IMR-90 (cell line): ENCODE data around the gene FRY. TPM values are rescaled to one million over a fixed set of nuclear protein-coding genes. Genes with fewer than 3 reads are reported as not detected.

Source experiments
- ATAC-seq: fragments of 200-7000 bp; cut with Tn5 transposase; 2 replicates; pipeline ENCODE4 v1.9.1; 2020; ENCODE audit warnings: low read depth, mild to moderate bottlenecking, moderate library complexity
- BruUV-seq: library from RNA; stranded (reverse); fragments of 400-500 nt; replicated peaks from 2 replicates; lab custom pipeline; 2021; lab: Mats Ljungman, UMichigan
- CTCF ChIA-PET: fragments of 300-600 bp; formaldehyde crosslinking; extraction: SDS; loops from one replicate; lab custom pipeline; 2021; ENCODE audit warnings: antibody characterized with exemption; lab: Yijun Ruan, JAX
- POLR2A ChIA-PET: fragments of 300-600 bp; sonication (Branson Sonifier 250); formaldehyde crosslinking; loops from one replicate; lab custom pipeline; 2022; ENCODE audit warnings: antibody characterized with exemption; ENCODE audit not compliant: unreplicated experiment; lab: Charles Lee
- DNase-seq: peaks from one replicate; pipeline ENCODE4 v3.0.0; 2013
- H2AFZ ChIP-seq: replicated peaks from 2 replicates; pipeline ENCODE3; 2013; ENCODE audit warnings: low read length, mild to moderate bottlenecking; ENCODE audit not compliant: poor library complexity
- H2AK5ac ChIP-seq: 2 replicates; pipeline ENCODE4 v1.6.1; 2013; ENCODE audit warnings: low read depth, low read length, inconsistent platforms
- H2AK9ac ChIP-seq: replicated peaks from 2 replicates; pipeline ENCODE3; 2013; ENCODE audit warnings: mild to moderate bottlenecking, low read depth, low read length, moderate library complexity; ENCODE audit not compliant: poor library complexity
- H2BK120ac ChIP-seq: 2 replicates; pipeline ENCODE4 v1.6.1; 2013; ENCODE audit warnings: low read depth, low read length, inconsistent platforms
- H2BK15ac ChIP-seq: 3 replicates; pipeline ENCODE4 v1.6.1; 2013; ENCODE audit warnings: low read depth, low read length, inconsistent platforms
- H2BK20ac ChIP-seq: 2 replicates; pipeline ENCODE4 v1.6.1; 2013; ENCODE audit warnings: low read depth, mild to moderate bottlenecking, inconsistent platforms, low read length, moderate library complexity
- H2BK5ac ChIP-seq: 2 replicates; pipeline ENCODE4 v1.6.1; 2013; ENCODE audit warnings: mild to moderate bottlenecking, low read depth, low read length, inconsistent platforms; ENCODE audit not compliant: poor library complexity, severe bottlenecking
- H3K14ac ChIP-seq: replicated peaks from 2 replicates; pipeline ENCODE4 v1.6.1; 2013; ENCODE audit warnings: low read depth, low read length, inconsistent platforms
- H3K18ac ChIP-seq: 2 replicates; pipeline ENCODE4 v1.6.1; 2013; ENCODE audit warnings: low read depth, low read length, control low read depth
- H3K23ac ChIP-seq: 2 replicates; pipeline ENCODE4 v1.6.1; 2013; ENCODE audit warnings: low read depth, low read length, inconsistent platforms
- H3K27ac ChIP-seq: 2 replicates; pipeline ENCODE4 v1.5.1; 2013; ENCODE audit warnings: mild to moderate bottlenecking, control low read depth, low read length; ENCODE audit not compliant: insufficient read depth
- H3K27me3 ChIP-seq: 2 replicates; pipeline ENCODE4 v1.6.1; 2013; ENCODE audit warnings: low read length; ENCODE audit not compliant: control insufficient read depth, insufficient read depth
- H3K36me3 ChIP-seq: 2 replicates; pipeline ENCODE4 v1.6.1; 2013; ENCODE audit warnings: low read length, mixed read lengths; ENCODE audit not compliant: control insufficient read depth, insufficient read depth
- H3K4ac ChIP-seq: 2 replicates; pipeline ENCODE4 v1.6.1; 2013; ENCODE audit warnings: low read depth, low read length, inconsistent platforms
- H3K4me1 ChIP-seq: 2 replicates; pipeline ENCODE4 v1.6.1; 2013; ENCODE audit warnings: low read length, mixed read lengths; ENCODE audit not compliant: control insufficient read depth, insufficient read depth
- H3K4me2 ChIP-seq: 2 replicates; pipeline ENCODE4 v1.6.1; 2013; ENCODE audit warnings: low read depth, mild to moderate bottlenecking, control low read depth, low read length, moderate library complexity
- H3K4me3 ChIP-seq: 2 replicates; pipeline ENCODE4 v1.5.1; 2013; ENCODE audit warnings: low read depth, mild to moderate bottlenecking, control low read depth, low read length, moderate library complexity; ENCODE audit not compliant: insufficient read depth
- H3K56ac ChIP-seq: 2 replicates; pipeline ENCODE4 v1.6.1; 2013; ENCODE audit warnings: low read length, inconsistent platforms; ENCODE audit not compliant: insufficient read depth; ENCODE audit errors: extremely low read depth
- H3K79me1 ChIP-seq, 2 experiments: 2 replicates each; pipeline ENCODE4 v1.6.1; 2013; ENCODE audit warnings: low read length in 2 of 2, inconsistent platforms in 1 of 2, low read depth in 1 of 2
- H3K9ac ChIP-seq: 2 replicates; pipeline ENCODE4 v1.6.1; 2013; ENCODE audit warnings: low read depth, low read length, control low read depth
- H3K9me1 ChIP-seq: 2 replicates; pipeline ENCODE4 v1.6.1; 2013; ENCODE audit warnings: low read length, inconsistent platforms; ENCODE audit not compliant: insufficient read depth
- H3K9me3 ChIP-seq: 2 replicates; pipeline ENCODE4 v1.6.1; 2013; ENCODE audit warnings: low read length; ENCODE audit not compliant: control insufficient read depth, insufficient read depth
- H4K20me1 ChIP-seq: 2 replicates; pipeline ENCODE4 v1.6.1; 2013; ENCODE audit warnings: low read length, inconsistent platforms; ENCODE audit not compliant: insufficient read depth
- H4K5ac ChIP-seq: 2 replicates; pipeline ENCODE4 v1.6.1; 2013; ENCODE audit warnings: mild to moderate bottlenecking, low read depth, low read length, control low read depth
- H4K8ac ChIP-seq, 2 experiments: 2 replicates each; pipeline ENCODE4 v1.6.1; 2013; ENCODE audit warnings: low read depth in 2 of 2, low read length in 2 of 2, control low read depth in 1 of 2, inconsistent platforms in 1 of 2
- H4K91ac ChIP-seq: 2 replicates; pipeline ENCODE4 v1.6.1; 2013; ENCODE audit warnings: low read depth, low read length, inconsistent platforms; ENCODE audit not compliant: insufficient read depth
- CTCF ChIP-seq: conservative IDR thresholded peaks from 2 replicates; pipeline ENCODE4 v1.5.1; 2012; ENCODE audit warnings: mild to moderate bottlenecking, low read depth, low read length, improper control_type of control experiment
- MAZ ChIP-seq: IDR thresholded peaks from 2 replicates; pipeline ENCODE4 v1.6.1; 2012; ENCODE audit warnings: low read depth, mild to moderate bottlenecking, low read length, improper control_type of control experiment, moderate library complexity, borderline replicate concordance
- RAD21 ChIP-seq: IDR thresholded peaks from 2 replicates; pipeline ENCODE4 v1.6.1; 2012; ENCODE audit warnings: low read length, improper control_type of control experiment
- WGBS, 2 experiments: methylation state at CpG; one replicate each; pipeline versions ENCODE4 v1.1.5 to v1.1.7; 2013; ENCODE audit warnings: missing lambda C conversion rate in 2 of 2; ENCODE audit not compliant: insufficient read length in 1 of 2; ENCODE audit errors: extremely low coverage in 2 of 2; 5-methylcytosine and 5-hydroxymethylcytosine counted together
- dilution Hi-C: fragments of 300-500 bp; cut with HindIII; formaldehyde crosslinking; loops from one replicate; pipeline ENCODE4 v1.14.3; 2018; ENCODE audit warnings: low sequenced_read_pairs; ENCODE audit not compliant: unreplicated experiment
- in situ Hi-C: fragments of 300-500 bp; cut with MboI; formaldehyde crosslinking; loops from 3 replicates; pipeline ENCODE4 v1.14.3; 2019; ENCODE audit warnings: low sequenced_read_pairs, inconsistent platforms, mixed read lengths
- intact Hi-C: fragments of 100-400 bp; cut with micrococcal nuclease; formaldehyde crosslinking; loops from 2 replicates; pipeline ENCODE4 v1.10.0; 2022
- polyA plus RNA-seq, 3 experiments: library from polyadenylated mRNA; depleted of rRNA; stranded (reverse); fragments of >200 nt; gene quantifications; 2 replicates each; pipeline ENCODE4 v1.2.3, GENCODE V29; 2012; ENCODE audit warnings: low replicate concordance in 1 of 3
- total RNA-seq: library from RNA; depleted of rRNA; stranded (reverse); fragments of >200 nt; gene quantifications from 2 replicates; pipeline ENCODE4 v1.2.3, GENCODE V29; 2012

Gene FRY
- total and polyA plus RNA-seq, 2 of the 4 experiments (the other 2 are of a cell fraction): 3.0 to 4.8 TPM

GRCh38 chr13:32051156-32051555 is 19.6 kb downstream of the FRY start:
- H3K14ac ChIP-seq: no peak overlapping the region
- in situ Hi-C loops: no loop called here
- H3K4me1 ChIP-seq: peaks cover 9% of the 10 kb centered on the region
- H4K5ac ChIP-seq: no peak overlapping the region
- dilution Hi-C loops: no loop called here
- H4K20me1 ChIP-seq: no peaks in the 10 kb centered on the region
- H3K9me3 ChIP-seq: no peaks in the 10 kb centered on the region
- no peak overlapping the region for H2BK15ac ChIP-seq
- H2BK120ac ChIP-seq: no peak overlapping the region
- H2AFZ ChIP-seq: no peak overlapping the region
- H3K27ac ChIP-seq: no peak overlapping the region
- WGBS, 2 experiments: no CpG with 5 or more reads among the region's 4 CpGs
- intact Hi-C loops: no loop called here
- H3K4ac ChIP-seq: no peak overlapping the region
- DNase-seq (no peak), ATAC-seq (no peak)
- H4K91ac ChIP-seq: no peak overlapping the region
- no peak overlapping the region for H2AK5ac ChIP-seq
- ChIA-PET CTCF (interaction anchor here (1.4 kb wide), 1 partner anchor 10 kb away, joined by 3 read pairs; no protein-coding TSS in a partner anchor), POLR2A (no interaction called here)
- H3K36me3 ChIP-seq: no peaks in the 10 kb centered on the region
- H3K56ac ChIP-seq: no peak overlapping the region
- no peak overlapping the region for H3K4me3 ChIP-seq
- H3K4me2 ChIP-seq: no peak overlapping the region
- no TSS peak for BruUV-seq
- H4K8ac ChIP-seq: no peak overlapping the region
- H3K9ac ChIP-seq: no peak overlapping the region
- no peak overlapping the region for H2AK9ac ChIP-seq
- no peaks in the 10 kb centered on the region for H3K27me3 ChIP-seq
- H3K9me1 ChIP-seq: peaks cover 9% of the 10 kb centered on the region; the same call in 1 of the 2 replicates
- H3K79me1 ChIP-seq: peaks cover 0 to 16% of the 10 kb centered on the region in 2 experiments; a peak in 2 of 4 replicates
- H2BK20ac ChIP-seq: no peak overlapping the region
- H3K23ac ChIP-seq: no peak overlapping the region
- no peak overlapping the region for H2BK5ac ChIP-seq
- TF ChIP-seq RAD21: no peak
- no peak for TF ChIP-seq CTCF
- TF ChIP-seq MAZ: no peak
- H3K18ac ChIP-seq: no peak overlapping the region
